ENCODE measurements around the gene LAMTOR5.
"Not testable (repeated sequence)": the region's sequence is repeated elsewhere in the genome, so short reads cannot be mapped to it uniquely, and the experiment has no call there.

Gene LAMTOR5

GRCh38 chr1:110407260-110408210 lies at the start of gene LAMTOR5:
Gene LAMTOR5, minus strand, starts transcription at chr1:110407694. Its CDS starts 74 bp downstream, at chr1:110407620.
- peak; percentile 69 to 85 for DNase-seq (ENCODE audit: low read depth in 2 of 2, low spot score in 1 of 2)

GRCh38 chr1:110457206-110457605 lies 49.7 kb upstream of the LAMTOR5 start:
- no peak for DNase-seq (ENCODE audit: low read depth in 2 of 2, low spot score in 1 of 2)

- DNase-seq (ENCODE audit: low read depth in 2 of 2, low spot score in 1 of 2), result no peak
Observed at GRCh38 chr1:110455151-110455550, 47.7 kb upstream of the LAMTOR5 start.

GRCh38 chr1:110454328-110454727 lies 46.8 kb upstream of the LAMTOR5 start:
- DNase-seq (ENCODE audit: low read depth in 2 of 2, low spot score in 1 of 2), result no peak

GRCh38 chr1:110453829-110454228 lies 46.3 kb upstream of the LAMTOR5 start:
- no peak for DNase-seq (ENCODE audit: low read depth in 2 of 2, low spot score in 1 of 2)

GRCh38 chr1:110452330-110452729 lies 44.8 kb upstream of the LAMTOR5 start:
- DNase-seq (ENCODE audit: low read depth in 2 of 2, low spot score in 1 of 2), result no peak

GRCh38 chr1:110450929-110451328 lies 43.4 kb upstream of the LAMTOR5 start, which contains the start of gene PROK1:
Gene PROK1, plus strand, starts transcription at chr1:110451149. Its CDS starts 68 bp downstream, at chr1:110451217.
- DNase-seq (ENCODE audit: low read depth in 2 of 2, low spot score in 1 of 2), result no peak

GRCh38 chr1:110449661-110450651 lies 42.5 kb upstream of the LAMTOR5 start:
- no peak for DNase-seq (ENCODE audit: low read depth in 2 of 2, low spot score in 1 of 2)

GRCh38 chr1:110444561-110444960 lies 37.1 kb upstream of the LAMTOR5 start:
- no peak for DNase-seq (ENCODE audit: low read depth in 2 of 2, low spot score in 1 of 2)

GRCh38 chr1:110443451-110443850 lies 36.0 kb upstream of the LAMTOR5 start:
- no peak for DNase-seq (ENCODE audit: low read depth in 2 of 2, low spot score in 1 of 2)

- DNase-seq (ENCODE audit: low read depth in 2 of 2, low spot score in 1 of 2), result no peak
Observed at GRCh38 chr1:110441888-110442287, 34.4 kb upstream of the LAMTOR5 start.

GRCh38 chr1:110440877-110441276 lies 33.4 kb upstream of the LAMTOR5 start:
- no peak for DNase-seq (ENCODE audit: low read depth in 2 of 2, low spot score in 1 of 2)

- DNase-seq (ENCODE audit: low read depth in 2 of 2, low spot score in 1 of 2), result not testable (repeated sequence)
Observed at GRCh38 chr1:110439873-110440272, 32.4 kb upstream of the LAMTOR5 start.

GRCh38 chr1:110438893-110439292 lies 31.4 kb upstream of the LAMTOR5 start:
- no peak for DNase-seq (ENCODE audit: low read depth in 2 of 2, low spot score in 1 of 2)

- DNase-seq (ENCODE audit: low read depth in 2 of 2, low spot score in 1 of 2), result not testable (repeated sequence)
Observed at GRCh38 chr1:110437645-110438299, 30.3 kb upstream of the LAMTOR5 start.

- no peak for DNase-seq (ENCODE audit: low read depth in 2 of 2, low spot score in 1 of 2)
Observed at GRCh38 chr1:110436635-110437034, 29.1 kb upstream of the LAMTOR5 start.

GRCh38 chr1:110434946-110435345 lies 27.5 kb upstream of the LAMTOR5 start:
- DNase-seq (ENCODE audit: low read depth in 2 of 2, low spot score in 1 of 2), result no peak

GRCh38 chr1:110433803-110434202 lies 26.3 kb upstream of the LAMTOR5 start:
- DNase-seq (ENCODE audit: low read depth in 2 of 2, low spot score in 1 of 2), result no peak

GRCh38 chr1:110433213-110433612 lies 25.7 kb upstream of the LAMTOR5 start:
- no peak for DNase-seq (ENCODE audit: low read depth in 2 of 2, low spot score in 1 of 2)

GRCh38 chr1:110430901-110431300 lies 23.4 kb upstream of the LAMTOR5 start:
- DNase-seq (ENCODE audit: low read depth in 2 of 2, low spot score in 1 of 2), result no peak

GRCh38 chr1:110430366-110430765 lies 22.9 kb upstream of the LAMTOR5 start:
- no peak for DNase-seq (ENCODE audit: low read depth in 2 of 2, low spot score in 1 of 2)

All from stimulated activated CD8-positive, alpha-beta memory T cell treated with anti-CD3 and anti-CD28 coated beads, Interleukin-4, amount 100 ng/mL, for 1 hour (primary cell).